ENCODE data around the gene GULP1. TPM values are rescaled to one million over a fixed set of nuclear protein-coding genes. Genes with fewer than 3 reads are reported as not detected.

Gene GULP1
- total RNA-seq, 1 donor from 2014 or later = 17.7 TPM

- peaks cover 6% of the 10 kb centered on the region for H3K4me1 Mint-ChIP-seq (ENCODE audit: low read depth, unreplicated experiment)
- H3K9me3 Mint-ChIP-seq (ENCODE audit: unreplicated experiment) = peaks cover 1% of the 10 kb centered on the region
- H3K36me3 Mint-ChIP-seq (ENCODE audit: unreplicated experiment) = no peaks in the 10 kb centered on the region
- no peak for TF ChIP-seq CTCF (IDR thresholded peaks at IDR 0.05; ENCODE audit: partially characterized antibody, unreplicated experiment)
- H3K4me3 Mint-ChIP-seq (ENCODE audit: unreplicated experiment) = no peak overlapping the region
- no peak overlapping the region for H3K27ac Mint-ChIP-seq (ENCODE audit: unreplicated experiment)
- no peak for DNase-seq
- no peaks in the 10 kb centered on the region for H3K27me3 Mint-ChIP-seq (ENCODE audit: unreplicated experiment)
Measured at GRCh38 chr2:188441288-188441947, 149.7 kb downstream of the GULP1 start.

GRCh38 chr2:188443207-188443606, 151.5 kb downstream of the GULP1 start:
- no peak for TF ChIP-seq CTCF (IDR thresholded peaks at IDR 0.05; ENCODE audit: partially characterized antibody, unreplicated experiment)
- H3K9me3 Mint-ChIP-seq (ENCODE audit: unreplicated experiment) = peaks cover 1% of the 10 kb centered on the region
- H3K4me3 Mint-ChIP-seq (ENCODE audit: unreplicated experiment) = no peak overlapping the region
- H3K27me3 Mint-ChIP-seq (ENCODE audit: unreplicated experiment) = no peaks in the 10 kb centered on the region
- peaks cover 6% of the 10 kb centered on the region for H3K4me1 Mint-ChIP-seq (ENCODE audit: low read depth, unreplicated experiment)
- H3K27ac Mint-ChIP-seq (ENCODE audit: unreplicated experiment) = no peak overlapping the region
- H3K36me3 Mint-ChIP-seq (ENCODE audit: unreplicated experiment) = no peaks in the 10 kb centered on the region
- DNase-seq = no peak

GRCh38 chr2:188444106-188444835, 152.6 kb downstream of the GULP1 start:
- no peak for TF ChIP-seq CTCF (IDR thresholded peaks at IDR 0.05; ENCODE audit: partially characterized antibody, unreplicated experiment)
- H3K9me3 Mint-ChIP-seq (ENCODE audit: unreplicated experiment) = peaks cover 1% of the 10 kb centered on the region
- no peak for DNase-seq
- H3K4me1 Mint-ChIP-seq (ENCODE audit: low read depth, unreplicated experiment) = peaks cover 6% of the 10 kb centered on the region
- no peak overlapping the region for H3K27ac Mint-ChIP-seq (ENCODE audit: unreplicated experiment)
- H3K4me3 Mint-ChIP-seq (ENCODE audit: unreplicated experiment) = no peak overlapping the region
- no peaks in the 10 kb centered on the region for H3K36me3 Mint-ChIP-seq (ENCODE audit: unreplicated experiment)
- no peaks in the 10 kb centered on the region for H3K27me3 Mint-ChIP-seq (ENCODE audit: unreplicated experiment)

- H3K27ac Mint-ChIP-seq (ENCODE audit: unreplicated experiment) = no peak overlapping the region
- no peak overlapping the region for H3K4me3 Mint-ChIP-seq (ENCODE audit: unreplicated experiment)
- no peaks in the 10 kb centered on the region for H3K27me3 Mint-ChIP-seq (ENCODE audit: unreplicated experiment)
- no peaks in the 10 kb centered on the region for H3K4me1 Mint-ChIP-seq (ENCODE audit: low read depth, unreplicated experiment)
- peaks cover 6% of the 10 kb centered on the region for H3K36me3 Mint-ChIP-seq (ENCODE audit: unreplicated experiment)
- DNase-seq = no peak
- peaks cover 2% of the 10 kb centered on the region for H3K9me3 Mint-ChIP-seq (ENCODE audit: unreplicated experiment)
- no peak for TF ChIP-seq CTCF (IDR thresholded peaks at IDR 0.05; ENCODE audit: partially characterized antibody, unreplicated experiment)
Measured at GRCh38 chr2:188449561-188449960, 157.9 kb downstream of the GULP1 start.

GRCh38 chr2:188449971-188450370, 158.3 kb downstream of the GULP1 start:
- Mint-ChIP-seq H3K36me3 (ENCODE audit: unreplicated experiment) (peaks cover 8% of the 10 kb centered on the region), H3K27me3 (ENCODE audit: unreplicated experiment) (no peaks in the 10 kb centered on the region), H3K9me3 (ENCODE audit: unreplicated experiment) (peaks cover 2% of the 10 kb centered on the region), H3K4me3 (ENCODE audit: unreplicated experiment) (no peak overlapping the region), H3K4me1 (ENCODE audit: low read depth, unreplicated experiment) (no peaks in the 10 kb centered on the region), H3K27ac (ENCODE audit: unreplicated experiment) (no peak overlapping the region)
- DNase-seq = no peak
- no peak for TF ChIP-seq CTCF (IDR thresholded peaks at IDR 0.05; ENCODE audit: partially characterized antibody, unreplicated experiment)

Measured in glutamatergic neuron (in vitro differentiated cells).